GM18508 (cell line): ENCODE data around the gene KLC1.

Experiments used
- ATAC-seq: cut with Tn5 transposase; IDR thresholded peaks from one replicate; pipeline ENCODE4 v1.9.1; 2021; ENCODE audit warnings: moderate number of reproducible peaks; ENCODE audit not compliant: insufficient read depth, unreplicated experiment

Gene KLC1

GRCh38 chr14:103714063-103714724 is 85.2 kb downstream of the KLC1 start:
- ATAC-seq = no peak

- ATAC-seq = peak; percentile 91
Observed at GRCh38 chr14:103715052-103716000, 86.3 kb downstream of the KLC1 start, which contains the start of the genes XRCC3 and ZFYVE21. Gene XRCC3 (minus strand): TSS chr14:103715451. CDS start chr14:103711087, 4,364 bp downstream. Gene ZFYVE21 (plus strand): TSS chr14:103715810. CDS start chr14:103715842, 32 bp downstream.

GRCh38 chr14:103716091-103716801 is 87.2 kb downstream of the KLC1 start:
- no peak for ATAC-seq

- ATAC-seq = no peak
Observed at GRCh38 chr14:103716899-103717411, 87.9 kb downstream of the KLC1 start.

- ATAC-seq = no peak
Observed at GRCh38 chr14:103718572-103718971, 89.6 kb downstream of the KLC1 start.

- no peak for ATAC-seq
Observed at GRCh38 chr14:103719751-103720150, 90.7 kb downstream of the KLC1 start.

GRCh38 chr14:103721334-103722120 is 92.5 kb downstream of the KLC1 start:
- no peak for ATAC-seq

- no peak for ATAC-seq
Observed at GRCh38 chr14:103723748-103724081, 94.7 kb downstream of the KLC1 start.

GRCh38 chr14:103724116-103724515 is 95.1 kb downstream of the KLC1 start:
- ATAC-seq = no peak

- no peak for ATAC-seq
Observed at GRCh38 chr14:103725001-103725682, 96.1 kb downstream of the KLC1 start.

GRCh38 chr14:103725739-103726395 is 96.9 kb downstream of the KLC1 start:
- no peak for ATAC-seq

GRCh38 chr14:103726474-103726873 is 97.5 kb downstream of the KLC1 start:
- ATAC-seq = no peak

- ATAC-seq = no peak
Observed at GRCh38 chr14:103727313-103727980, 98.4 kb downstream of the KLC1 start.

GRCh38 chr14:103728141-103728540 is 99.1 kb downstream of the KLC1 start:
- ATAC-seq = no peak

- no peak for ATAC-seq
Observed at GRCh38 chr14:103728721-103729120, 99.7 kb downstream of the KLC1 start.

GRCh38 chr14:103729496-103730448 is 100.8 kb downstream of the KLC1 start:
- ATAC-seq = no peak

GRCh38 chr14:103730490-103731035 is 101.6 kb downstream of the KLC1 start:
- ATAC-seq = no peak
